WERI-Rb-1 (cell line): ENCODE data around the gene FTO.
"Not testable (repeated sequence)": the region's sequence is repeated elsewhere in the genome, so short reads cannot be mapped to it uniquely, and the experiment has no call there.

Experiments
- DNase-seq: peaks from one replicate; pipeline ENCODE4 v3.0.0-alpha.2; 2020
- H3K27ac ChIP-seq: fragments of 250-450 bp; sonication (Bioruptor Pico); 2 replicates; pipeline ENCODE4 v1.5.1; 2020; ENCODE audit warnings: mild to moderate bottlenecking, moderate library complexity
- H3K27me3 ChIP-seq: fragments of 250-450 bp; sonication (Bioruptor Pico); 2 replicates; pipeline ENCODE4 v1.5.1; 2021; ENCODE audit warnings: mild to moderate bottlenecking, low read depth, moderate library complexity; ENCODE audit not compliant: insufficient read depth, severe bottlenecking
- H3K36me3 ChIP-seq: fragments of 250-450 bp; sonication (Bioruptor Pico); 2 replicates; pipeline ENCODE4 v1.5.1; 2020; ENCODE audit warnings: mild to moderate bottlenecking, moderate library complexity
- H3K4me3 ChIP-seq: 2 replicates; pipeline ENCODE4 v1.5.1; 2011; ENCODE audit warnings: low read depth, mild to moderate bottlenecking, control low read depth, low read length
- H3K9me3 ChIP-seq: fragments of 250-450 bp; sonication (Bioruptor Pico); 2 replicates; pipeline ENCODE4 v1.5.1; 2021; ENCODE audit warnings: mild to moderate bottlenecking, moderate library complexity; ENCODE audit not compliant: severe bottlenecking
- TF ChIP-seq, protein P1 (sequence below): IDR thresholded peaks from 2 replicates; pipeline ENCODE4 v1.5.1; 2011; ENCODE audit warnings: low read depth, mild to moderate bottlenecking, control low read depth, inconsistent platforms, low read length

Gene FTO

DNA sequence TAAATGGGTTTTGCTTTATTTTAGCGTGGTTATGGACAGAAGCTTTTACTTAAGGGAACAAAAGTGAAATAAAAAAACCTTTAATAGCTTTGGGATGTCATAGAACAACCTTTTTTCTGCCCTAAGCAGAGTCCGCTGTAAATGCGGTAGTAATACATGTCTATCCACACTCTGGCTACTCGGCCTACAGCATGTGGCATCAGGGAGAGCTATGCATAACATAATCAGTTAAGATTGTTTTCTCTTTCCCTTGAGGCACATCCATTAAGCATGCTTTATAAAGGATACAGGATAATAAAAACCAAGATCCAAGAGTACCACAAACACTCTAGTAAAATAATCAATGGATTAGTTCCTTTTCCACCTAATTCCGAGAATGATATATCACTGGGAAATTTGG, 10.6 kb upstream of the FTO start:
- H3K36me3 ChIP-seq, result peaks cover 17% of the 10 kb centered on the region
- DNase-seq, result no peak
- H3K27ac ChIP-seq, result no peak overlapping the region
- TF ChIP-seq, protein P1, sequence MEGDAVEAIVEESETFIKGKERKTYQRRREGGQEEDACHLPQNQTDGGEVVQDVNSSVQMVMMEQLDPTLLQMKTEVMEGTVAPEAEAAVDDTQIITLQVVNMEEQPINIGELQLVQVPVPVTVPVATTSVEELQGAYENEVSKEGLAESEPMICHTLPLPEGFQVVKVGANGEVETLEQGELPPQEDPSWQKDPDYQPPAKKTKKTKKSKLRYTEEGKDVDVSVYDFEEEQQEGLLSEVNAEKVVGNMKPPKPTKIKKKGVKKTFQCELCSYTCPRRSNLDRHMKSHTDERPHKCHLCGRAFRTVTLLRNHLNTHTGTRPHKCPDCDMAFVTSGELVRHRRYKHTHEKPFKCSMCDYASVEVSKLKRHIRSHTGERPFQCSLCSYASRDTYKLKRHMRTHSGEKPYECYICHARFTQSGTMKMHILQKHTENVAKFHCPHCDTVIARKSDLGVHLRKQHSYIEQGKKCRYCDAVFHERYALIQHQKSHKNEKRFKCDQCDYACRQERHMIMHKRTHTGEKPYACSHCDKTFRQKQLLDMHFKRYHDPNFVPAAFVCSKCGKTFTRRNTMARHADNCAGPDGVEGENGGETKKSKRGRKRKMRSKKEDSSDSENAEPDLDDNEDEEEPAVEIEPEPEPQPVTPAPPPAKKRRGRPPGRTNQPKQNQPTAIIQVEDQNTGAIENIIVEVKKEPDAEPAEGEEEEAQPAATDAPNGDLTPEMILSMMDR, result no peak
- no peaks in the 10 kb centered on the region for H3K9me3 ChIP-seq
- no peak overlapping the region for H3K4me3 ChIP-seq
- H3K27me3 ChIP-seq, result no peaks in the 10 kb centered on the region

DNA sequence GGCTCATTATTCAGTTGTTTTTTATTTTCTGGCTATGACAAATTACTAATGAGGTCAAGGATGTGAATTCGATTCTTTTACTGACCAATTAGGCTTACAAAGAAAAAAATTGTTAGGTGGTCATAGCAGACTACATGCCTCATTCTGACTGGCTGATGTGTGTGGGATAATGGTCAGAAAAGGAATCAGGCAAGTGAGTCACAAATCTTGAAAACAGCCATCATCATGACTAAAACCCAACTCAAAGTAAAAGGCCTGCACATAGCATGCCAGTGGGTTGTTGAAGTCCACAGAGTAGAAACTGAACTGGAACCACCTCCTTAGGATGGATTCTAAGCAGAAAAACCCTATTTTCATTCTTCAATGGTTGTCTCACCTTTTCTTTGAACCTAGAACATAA, 8.9 kb upstream of the FTO start:
- no peak for DNase-seq
- no peaks in the 10 kb centered on the region for H3K9me3 ChIP-seq
- no peak overlapping the region for H3K27ac ChIP-seq
- TF ChIP-seq, protein P1, result no peak
- H3K27me3 ChIP-seq, result no peaks in the 10 kb centered on the region
- peaks cover 21% of the 10 kb centered on the region for H3K36me3 ChIP-seq
- H3K4me3 ChIP-seq, result no peak overlapping the region

- H3K27ac ChIP-seq, DNase-seq, H3K4me3 ChIP-seq, H3K27me3 ChIP-seq, H3K9me3 ChIP-seq: not testable (repeated sequence)
- H3K36me3 ChIP-seq, result peaks cover 18% of the 10 kb centered on the region
Measured at GRCh38 chr16:53698271-53698670, 5.7 kb upstream of the FTO start.

GRCh38 chr16:53704445-53704813, 473 bp downstream of the FTO start:
- no peaks in the 10 kb centered on the region for H3K9me3 ChIP-seq
- TF ChIP-seq, protein P1, result no peak
- H3K27me3 ChIP-seq, result no peaks in the 10 kb centered on the region
- H3K36me3 ChIP-seq, result peaks cover 8% of the 10 kb centered on the region
- no peak for DNase-seq
- H3K4me3 ChIP-seq, result peak overlapping the region; percentile 63
- peak overlapping the region; percentile 66 for H3K27ac ChIP-seq

- no peak for DNase-seq
- Histone ChIP-seq H3K27ac (no peak overlapping the region), H3K4me3 (no peak overlapping the region), H3K9me3 (no peaks in the 10 kb centered on the region), H3K36me3 (no peaks in the 10 kb centered on the region), H3K27me3 (no peaks in the 10 kb centered on the region)
- TF ChIP-seq, protein P1, result no peak
Measured at GRCh38 chr16:53707671-53708070, 3.7 kb downstream of the FTO start.

DNA sequence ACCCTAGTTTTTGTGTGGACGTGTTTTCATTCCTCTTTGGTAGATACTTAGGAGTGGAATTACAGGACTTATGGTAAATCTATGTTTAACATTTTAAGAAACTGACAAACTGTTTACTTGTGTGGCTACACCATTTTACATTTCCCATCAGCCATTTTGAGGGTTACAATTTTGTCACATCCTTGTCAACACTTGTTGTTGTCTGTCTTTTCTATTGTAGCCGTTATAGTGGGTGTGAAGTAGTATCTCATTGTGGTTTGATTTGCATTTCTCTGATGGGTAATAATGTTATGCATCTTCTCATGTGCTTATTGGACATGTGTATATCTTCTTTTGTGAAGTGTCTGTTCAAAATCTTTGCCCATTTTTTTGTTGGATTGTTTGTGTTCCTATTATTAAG, 4.5 kb downstream of the FTO start:
- DNase-seq, result no peak
- H3K27ac ChIP-seq, result no peak overlapping the region
- no peaks in the 10 kb centered on the region for H3K36me3 ChIP-seq
- H3K27me3 ChIP-seq, result no peaks in the 10 kb centered on the region
- TF ChIP-seq, protein P1, result no peak
- no peaks in the 10 kb centered on the region for H3K9me3 ChIP-seq
- no peak overlapping the region for H3K4me3 ChIP-seq
